HEK293 (cell line): Measurements from ENCODE around the gene IRF2BPL.

Experiments
- CTCF ChIA-PET: fragments of 350-600 bp; formaldehyde crosslinking; extraction: SDS; loops from one replicate; lab custom pipeline; 2021; ENCODE audit warnings: antibody characterized with exemption; lab: Yijun Ruan, JAX
- POLR2A ChIA-PET: fragments of 300-600 bp; formaldehyde crosslinking; extraction: SDS; loops from one replicate; lab custom pipeline; 2020; ENCODE audit warnings: antibody characterized with exemption, inconsistent platforms; lab: Yijun Ruan, JAX
- H3K27ac ChIP-seq: fragments of 200-500 bp; sonication (Bioruptor generic); 2 replicates; pipeline ENCODE4 v1.5.1; 2014; ENCODE audit warnings: low read depth, low read length, control low read depth, inconsistent platforms; ENCODE audit errors: extremely low read depth
- H3K36me3 ChIP-seq, 2 experiments: fragments of 200-500 bp in 1 of 2; sonication (Bioruptor generic) in 1 of 2; 1 replicate in 1 of 2; 2 replicates in 1 of 2; pipeline ENCODE4 v1.5.1; 2014 to 2017; ENCODE audit warnings: inconsistent platforms in 2 of 2, low read length in 2 of 2; ENCODE audit not compliant: control insufficient read depth in 2 of 2, insufficient read depth in 1 of 2
- H3K4me1 ChIP-seq: fragments of 200-500 bp; sonication (Bioruptor generic); 2 replicates; pipeline ENCODE4 v1.5.1; 2014; ENCODE audit warnings: mild to moderate bottlenecking, low read length, inconsistent platforms; ENCODE audit not compliant: control insufficient read depth, insufficient read depth
- H3K4me3 ChIP-seq: 2 replicates; pipeline ENCODE4 v1.5.1; 2011; ENCODE audit warnings: low read depth, mild to moderate bottlenecking, control low read depth, low read length, moderate library complexity
- H3K9me3 ChIP-seq: fragments of 200-500 bp; sonication (Bioruptor generic); 2 replicates; pipeline ENCODE4 v1.5.1; 2014; ENCODE audit warnings: low read depth, low read length, inconsistent platforms; ENCODE audit not compliant: control insufficient read depth, insufficient read depth
- HOXD13 ChIP-seq: sonication (generic); formaldehyde crosslinking; IDR thresholded peaks from 2 replicates; pipeline ENCODE4 v1.8.0; 2022; ENCODE audit warnings: missing genetic modification reagents, borderline replicate concordance
- INSM2 ChIP-seq: fragments of 450-650 bp; formaldehyde crosslinking; IDR thresholded peaks from 2 replicates; pipeline ENCODE4 v1.5.1; 2016; ENCODE audit warnings: missing biosample characterization, missing genetic modification characterization
- PRDM2 ChIP-seq: fragments of 450-650 bp; formaldehyde crosslinking; IDR thresholded peaks from 2 replicates; pipeline ENCODE4 v1.5.1; 2016; ENCODE audit warnings: missing biosample characterization, missing genetic modification characterization, borderline replicate concordance
- REPIN1 ChIP-seq: fragments of 450-650 bp; formaldehyde crosslinking; IDR thresholded peaks from 2 replicates; pipeline ENCODE4 v1.5.1; 2017; ENCODE audit warnings: missing biosample characterization, missing genetic modification characterization, low read depth
- ZBTB1 ChIP-seq: fragments of 450-650 bp; formaldehyde crosslinking; IDR thresholded peaks from 2 replicates; pipeline ENCODE4 v1.5.1; 2016; ENCODE audit warnings: missing biosample characterization, missing genetic modification characterization
- ZBTB8A ChIP-seq: fragments of 450-650 bp; formaldehyde crosslinking; IDR thresholded peaks from 2 replicates; pipeline ENCODE4 v1.5.1; 2016; ENCODE audit warnings: missing biosample characterization, missing genetic modification characterization
- ZNF311 ChIP-seq: fragments of 450-650 bp; formaldehyde crosslinking; IDR thresholded peaks from 2 replicates; pipeline ENCODE4 v1.5.1; 2017; ENCODE audit warnings: missing biosample characterization, missing genetic modification characterization, borderline replicate concordance
- ZNF548 ChIP-seq: fragments of 450-650 bp; formaldehyde crosslinking; IDR thresholded peaks from 2 replicates; pipeline ENCODE4 v1.5.1; 2016; ENCODE audit warnings: missing biosample characterization, missing genetic modification characterization
- ZNF600 ChIP-seq: fragments of 450-650 bp; formaldehyde crosslinking; IDR thresholded peaks from 2 replicates; pipeline ENCODE4 v1.5.1; 2016; ENCODE audit warnings: missing biosample characterization, missing genetic modification characterization
- ZNF843 ChIP-seq: fragments of 450-650 bp; formaldehyde crosslinking; IDR thresholded peaks from 2 replicates; pipeline ENCODE4 v1.5.1; 2016; ENCODE audit warnings: missing biosample characterization, missing genetic modification characterization
- TF ChIP-seq, protein P1 (sequence below): sonication (generic); formaldehyde crosslinking; IDR thresholded peaks from 2 replicates; pipeline ENCODE4 v1.8.1; 2022; ENCODE audit warnings: mild to moderate bottlenecking, moderate library complexity, missing genetic modification reagents
- TF ChIP-seq, protein P2 (sequence below): fragments of 450-650 bp; formaldehyde crosslinking; IDR thresholded peaks from 2 replicates; pipeline ENCODE4 v1.5.1; 2016; ENCODE audit warnings: missing biosample characterization, missing genetic modification characterization
- TF ChIP-seq, protein P3 (sequence below): fragments of 450-650 bp; formaldehyde crosslinking; IDR thresholded peaks from 2 replicates; pipeline ENCODE4 v1.5.1; 2017; ENCODE audit warnings: missing biosample characterization, mild to moderate bottlenecking, missing genetic modification characterization, moderate library complexity

The IRF2BPL gene

GRCh38 chr14:77077040-77077439 lies 48.5 kb upstream of the IRF2BPL start:
- peaks cover 5% of the 10 kb centered on the region; the same call in 1 of the 2 replicates for H3K4me1 ChIP-seq

GRCh38 chr14:77076113-77076631 lies 47.7 kb upstream of the IRF2BPL start:
- H3K27ac ChIP-seq = no peak overlapping the region
- TF ChIP-seq INSM2 (tag by site-specific recombination) (no peak), ZBTB1 (tag by site-specific recombination) (no peak), ZNF843 (tag by site-specific recombination) (no peak)
- TF ChIP-seq, protein P1, sequence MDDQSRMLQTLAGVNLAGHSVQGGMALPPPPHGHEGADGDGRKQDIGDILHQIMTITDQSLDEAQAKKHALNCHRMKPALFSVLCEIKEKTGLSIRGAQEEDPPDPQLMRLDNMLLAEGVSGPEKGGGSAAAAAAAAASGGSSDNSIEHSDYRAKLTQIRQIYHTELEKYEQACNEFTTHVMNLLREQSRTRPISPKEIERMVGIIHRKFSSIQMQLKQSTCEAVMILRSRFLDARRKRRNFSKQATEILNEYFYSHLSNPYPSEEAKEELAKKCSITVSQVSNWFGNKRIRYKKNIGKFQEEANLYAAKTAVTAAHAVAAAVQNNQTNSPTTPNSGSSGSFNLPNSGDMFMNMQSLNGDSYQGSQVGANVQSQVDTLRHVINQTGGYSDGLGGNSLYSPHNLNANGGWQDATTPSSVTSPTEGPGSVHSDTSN (CRISPR knock-in tag) = no peak

More at GRCh38 chr14:77077040-77077439, 48.5 kb upstream of the IRF2BPL start:
- POLR2A ChIA-PET = no interaction called here
- CTCF ChIA-PET = interaction anchor here (0.6 to 16.9 kb wide), 6 partner anchors 9 to 206 kb away, joined by 3 to 461 read pairs (median 4); no protein-coding TSS in a partner anchor
- TF ChIP-seq, protein P2, sequence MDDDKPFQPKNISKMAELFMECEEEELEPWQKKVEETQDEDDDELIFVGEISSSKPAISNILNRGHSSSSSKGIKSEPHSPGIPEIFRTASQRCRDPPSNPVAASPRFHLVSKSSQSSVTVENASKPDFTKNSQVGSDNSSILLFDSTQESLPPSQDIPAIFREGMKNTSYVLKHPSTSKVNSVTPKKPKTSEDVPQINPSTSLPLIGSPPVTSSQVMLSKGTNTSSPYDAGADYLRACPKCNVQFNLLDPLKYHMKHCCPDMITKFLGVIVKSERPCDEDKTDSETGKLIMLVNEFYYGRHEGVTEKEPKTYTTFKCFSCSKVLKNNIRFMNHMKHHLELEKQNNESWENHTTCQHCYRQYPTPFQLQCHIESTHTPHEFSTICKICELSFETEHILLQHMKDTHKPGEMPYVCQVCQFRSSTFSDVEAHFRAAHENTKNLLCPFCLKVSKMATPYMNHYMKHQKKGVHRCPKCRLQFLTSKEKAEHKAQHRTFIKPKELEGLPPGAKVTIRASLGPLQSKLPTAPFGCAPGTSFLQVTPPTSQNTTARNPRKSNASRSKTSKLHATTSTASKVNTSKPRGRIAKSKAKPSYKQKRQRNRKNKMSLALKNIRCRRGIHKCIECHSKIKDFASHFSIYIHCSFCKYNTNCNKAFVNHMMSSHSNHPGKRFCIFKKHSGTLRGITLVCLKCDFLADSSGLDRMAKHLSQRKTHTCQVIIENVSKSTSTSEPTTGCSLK = no peak
- TF ChIP-seq, protein P3, sequence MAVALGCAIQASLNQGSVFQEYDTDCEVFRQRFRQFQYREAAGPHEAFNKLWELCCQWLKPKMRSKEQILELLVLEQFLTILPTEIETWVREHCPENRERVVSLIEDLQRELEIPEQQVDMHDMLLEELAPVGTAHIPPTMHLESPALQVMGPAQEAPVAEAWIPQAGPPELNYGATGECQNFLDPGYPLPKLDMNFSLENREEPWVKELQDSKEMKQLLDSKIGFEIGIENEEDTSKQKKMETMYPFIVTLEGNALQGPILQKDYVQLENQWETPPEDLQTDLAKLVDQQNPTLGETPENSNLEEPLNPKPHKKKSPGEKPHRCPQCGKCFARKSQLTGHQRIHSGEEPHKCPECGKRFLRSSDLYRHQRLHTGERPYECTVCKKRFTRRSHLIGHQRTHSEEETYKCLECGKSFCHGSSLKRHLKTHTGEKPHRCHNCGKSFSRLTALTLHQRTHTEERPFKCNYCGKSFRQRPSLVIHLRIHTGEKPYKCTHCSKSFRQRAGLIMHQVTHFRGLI (tag by site-specific recombination) = no peak
- TF ChIP-seq ZBTB8A (no peak), ZNF311 (no peak), PRDM2 (no peak), ZNF600 (no peak), ZNF548 (tag by site-specific recombination) (no peak), HOXD13 (no peak), REPIN1 (tag by site-specific recombination) (no peak)
- Histone ChIP-seq H3K36me3 (no peaks in the 10 kb centered on the region), H3K27ac (no peak overlapping the region), H3K9me3 (no peaks in the 10 kb centered on the region), H3K4me3 (no peak overlapping the region)

More at GRCh38 chr14:77076113-77076631, 47.7 kb upstream of the IRF2BPL start:
- Histone ChIP-seq H3K9me3 (no peaks in the 10 kb centered on the region), H3K4me1 (peaks cover 5% of the 10 kb centered on the region; the same call in 1 of the 2 replicates), H3K36me3 (no peaks in the 10 kb centered on the region), H3K4me3 (no peak overlapping the region)
- CTCF ChIA-PET = interaction anchor here (1.3 to 16.9 kb wide), 3 partner anchors 10 to 205 kb away, joined by 5 to 461 read pairs (median 6); no protein-coding TSS in a partner anchor
- POLR2A ChIA-PET = no interaction called here
